Measurements from ENCODE around the gene ABCC1.
"Not testable (repeated sequence)": the region's sequence is repeated elsewhere in the genome, so short reads cannot be mapped to it uniquely, and the experiment has no call there.

The ABCC1 gene

GRCh38 chr16:15981382-15981781 is 32.0 kb downstream of the ABCC1 start:
- TF ChIP-seq, protein P1, sequence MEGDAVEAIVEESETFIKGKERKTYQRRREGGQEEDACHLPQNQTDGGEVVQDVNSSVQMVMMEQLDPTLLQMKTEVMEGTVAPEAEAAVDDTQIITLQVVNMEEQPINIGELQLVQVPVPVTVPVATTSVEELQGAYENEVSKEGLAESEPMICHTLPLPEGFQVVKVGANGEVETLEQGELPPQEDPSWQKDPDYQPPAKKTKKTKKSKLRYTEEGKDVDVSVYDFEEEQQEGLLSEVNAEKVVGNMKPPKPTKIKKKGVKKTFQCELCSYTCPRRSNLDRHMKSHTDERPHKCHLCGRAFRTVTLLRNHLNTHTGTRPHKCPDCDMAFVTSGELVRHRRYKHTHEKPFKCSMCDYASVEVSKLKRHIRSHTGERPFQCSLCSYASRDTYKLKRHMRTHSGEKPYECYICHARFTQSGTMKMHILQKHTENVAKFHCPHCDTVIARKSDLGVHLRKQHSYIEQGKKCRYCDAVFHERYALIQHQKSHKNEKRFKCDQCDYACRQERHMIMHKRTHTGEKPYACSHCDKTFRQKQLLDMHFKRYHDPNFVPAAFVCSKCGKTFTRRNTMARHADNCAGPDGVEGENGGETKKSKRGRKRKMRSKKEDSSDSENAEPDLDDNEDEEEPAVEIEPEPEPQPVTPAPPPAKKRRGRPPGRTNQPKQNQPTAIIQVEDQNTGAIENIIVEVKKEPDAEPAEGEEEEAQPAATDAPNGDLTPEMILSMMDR (IDR thresholded peaks at IDR 0.05; ENCODE audit: control insufficient read depth, insufficient read depth, low read depth, low read length, missing control alignments) = no peak
- no peak for DNase-seq (ENCODE audit: low read depth)
- no peak overlapping the region for H3K4me3 ChIP-seq (ENCODE audit: control insufficient read depth, low read depth, low read length)

DNA sequence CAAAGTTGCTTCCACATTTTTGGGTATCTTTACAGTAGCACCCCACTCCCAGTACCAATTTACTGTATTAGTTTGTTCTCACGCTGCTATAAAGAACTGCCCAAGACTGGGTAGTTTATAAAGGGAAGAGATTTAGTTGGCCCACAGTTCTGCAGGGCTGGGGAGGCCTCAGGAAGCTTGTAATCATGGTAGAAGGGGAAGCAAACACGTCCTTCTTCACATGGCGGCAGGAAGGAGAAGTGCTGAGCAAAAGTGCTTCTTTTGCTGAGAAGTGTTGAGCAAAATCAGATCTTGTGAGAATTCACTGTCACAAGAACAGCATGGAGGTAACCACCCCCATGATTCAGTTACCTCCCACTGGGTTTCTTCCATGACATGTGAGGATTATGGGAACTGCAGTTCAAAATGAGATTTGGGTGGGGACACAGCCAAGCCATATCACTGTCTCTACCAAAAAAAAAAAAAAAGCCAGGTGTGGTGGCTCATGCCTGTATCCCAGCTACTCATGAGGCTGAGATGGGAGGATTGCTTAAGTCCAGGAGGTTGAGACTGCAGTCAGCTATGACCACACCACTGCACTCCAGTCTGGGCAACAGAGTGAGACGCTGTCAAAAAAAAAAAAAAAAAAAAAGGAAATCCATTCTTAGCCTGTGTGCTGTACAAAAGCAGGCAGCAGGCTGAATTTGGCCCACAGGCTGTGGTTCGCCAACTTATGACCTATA is 32.9 kb downstream of the ABCC1 start:
- DNase-seq (ENCODE audit: low read depth); H3K4me3 ChIP-seq (ENCODE audit: control insufficient read depth, low read depth, low read length): not testable (repeated sequence)

GRCh38 chr16:15983898-15984297 is 34.5 kb downstream of the ABCC1 start:
- DNase-seq (ENCODE audit: low read depth) = no peak
- H3K4me3 ChIP-seq (ENCODE audit: control insufficient read depth, low read depth, low read length) = no peak overlapping the region
- TF ChIP-seq, protein P1 (IDR thresholded peaks at IDR 0.05; ENCODE audit: control insufficient read depth, insufficient read depth, low read depth, low read length, missing control alignments) = no peak

GRCh38 chr16:15985144-15985543 is 35.7 kb downstream of the ABCC1 start:
- TF ChIP-seq, protein P1 (IDR thresholded peaks at IDR 0.05; ENCODE audit: control insufficient read depth, insufficient read depth, low read depth, low read length, missing control alignments) = no peak
- no peak for DNase-seq (ENCODE audit: low read depth)
- no peak overlapping the region for H3K4me3 ChIP-seq (ENCODE audit: control insufficient read depth, low read depth, low read length)

GRCh38 chr16:15986261-15986660 is 36.8 kb downstream of the ABCC1 start:
- no peak for DNase-seq (ENCODE audit: low read depth)
- TF ChIP-seq, protein P1 (IDR thresholded peaks at IDR 0.05; ENCODE audit: control insufficient read depth, insufficient read depth, low read depth, low read length, missing control alignments) = no peak
- no peak overlapping the region for H3K4me3 ChIP-seq (ENCODE audit: control insufficient read depth, low read depth, low read length)

DNA sequence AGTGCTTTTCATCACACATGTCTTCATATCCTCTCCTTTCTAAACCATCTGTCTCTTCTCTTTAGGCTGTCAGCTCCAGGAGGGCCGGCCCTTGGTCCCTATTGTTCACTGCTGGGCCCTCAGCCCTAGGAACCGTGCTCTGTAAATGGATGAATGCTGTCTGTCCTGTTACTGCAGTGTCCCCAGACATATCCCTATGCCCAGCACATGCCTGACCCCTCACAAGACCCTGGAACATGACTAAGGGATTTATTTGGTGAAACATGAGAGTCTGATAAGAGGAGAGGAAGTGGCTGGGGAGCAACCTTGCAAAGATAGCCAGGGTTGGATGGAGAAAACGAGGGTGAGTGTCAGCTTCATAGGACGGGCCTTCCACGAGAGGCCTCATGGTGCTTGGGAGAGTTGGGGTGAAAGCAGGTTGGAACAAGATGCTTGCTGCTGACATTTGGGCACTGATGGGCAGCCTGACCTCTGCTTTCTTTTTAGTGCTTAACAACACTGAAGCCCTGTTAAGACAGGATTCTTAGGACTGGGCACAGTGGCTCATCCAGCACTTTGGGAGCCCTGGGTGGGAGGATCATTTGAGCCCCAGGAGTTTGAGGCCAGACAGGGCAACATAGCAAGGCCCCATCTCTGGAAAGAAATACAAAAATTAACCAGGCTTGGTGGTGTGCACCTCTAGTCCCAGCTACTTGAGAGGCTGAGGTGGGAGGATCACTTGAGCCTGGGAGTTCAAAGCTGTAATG is 39.0 kb downstream of the ABCC1 start:
- TF ChIP-seq, protein P1 (IDR thresholded peaks at IDR 0.05; ENCODE audit: control insufficient read depth, insufficient read depth, low read depth, low read length, missing control alignments) = no peak

GRCh38 chr16:15990902-15991301 is 41.5 kb downstream of the ABCC1 start:
- TF ChIP-seq, protein P1 (IDR thresholded peaks at IDR 0.05; ENCODE audit: control insufficient read depth, insufficient read depth, low read depth, low read length, missing control alignments) = no peak
- no peak overlapping the region for H3K4me3 ChIP-seq (ENCODE audit: control insufficient read depth, low read depth, low read length)
- DNase-seq (ENCODE audit: low read depth) = no peak

More for the DNA sequence above, 39.0 kb downstream of the ABCC1 start:
- no peak overlapping the region for H3K4me3 ChIP-seq (ENCODE audit: control insufficient read depth, low read depth, low read length)
- no peak for DNase-seq (ENCODE audit: low read depth)
